ENCODE measurements around the gene LRIT2.

Gene LRIT2

DNA sequence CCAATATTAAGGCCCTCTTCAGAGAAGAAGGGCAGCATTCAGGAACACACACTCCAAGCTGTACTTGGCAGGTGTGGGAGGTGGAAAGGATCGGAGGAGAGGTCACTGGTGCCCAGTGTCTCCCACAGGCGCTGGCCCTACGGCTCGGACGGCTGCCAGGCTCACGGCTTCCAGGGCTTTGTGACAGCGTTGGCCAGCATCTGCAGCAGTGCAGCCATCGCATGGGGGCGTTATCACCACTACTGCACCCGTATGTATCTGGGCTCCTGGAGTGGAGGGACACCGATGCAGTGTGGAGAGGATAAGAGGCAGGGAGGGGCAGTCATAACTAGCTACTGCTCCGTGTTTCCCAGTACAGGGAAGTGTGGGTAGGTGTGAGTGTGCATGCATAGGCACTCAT is 23.4 kb upstream of the LRIT2 start:
- H3K4me3 ChIP-seq (ENCODE audit: low read depth, low read length), result no peak overlapping the region
- ChIA-PET CTCF (interaction anchor here (0.6 kb wide), 1 partner anchor 48 kb away, joined by 3 read pairs; no protein-coding TSS in a partner anchor), POLR2A (no interaction called here)
- TF ChIP-seq ZNF423 (tag by site-specific recombination; IDR thresholded peaks at IDR 0.05) (no peak), SP7 (tag by site-specific recombination; IDR thresholded peaks at IDR 0.05) (no peak), OVOL3 (tag by site-specific recombination; IDR thresholded peaks at IDR 0.05) (no peak), PRDM1 (tag by site-specific recombination; IDR thresholded peaks at IDR 0.05) (no peak), ZNF658 (tag by site-specific recombination; IDR thresholded peaks at IDR 0.05) (no peak), ZIC2 (tag by site-specific recombination; IDR thresholded peaks at IDR 0.05) (no peak), ZNF777 (tag by site-specific recombination; IDR thresholded peaks at IDR 0.05; ENCODE audit: borderline replicate concordance) (no peak), ZNF211 (tag by site-specific recombination; IDR thresholded peaks at IDR 0.05; ENCODE audit: low read depth) (no peak)
- TF ChIP-seq, protein P1, sequence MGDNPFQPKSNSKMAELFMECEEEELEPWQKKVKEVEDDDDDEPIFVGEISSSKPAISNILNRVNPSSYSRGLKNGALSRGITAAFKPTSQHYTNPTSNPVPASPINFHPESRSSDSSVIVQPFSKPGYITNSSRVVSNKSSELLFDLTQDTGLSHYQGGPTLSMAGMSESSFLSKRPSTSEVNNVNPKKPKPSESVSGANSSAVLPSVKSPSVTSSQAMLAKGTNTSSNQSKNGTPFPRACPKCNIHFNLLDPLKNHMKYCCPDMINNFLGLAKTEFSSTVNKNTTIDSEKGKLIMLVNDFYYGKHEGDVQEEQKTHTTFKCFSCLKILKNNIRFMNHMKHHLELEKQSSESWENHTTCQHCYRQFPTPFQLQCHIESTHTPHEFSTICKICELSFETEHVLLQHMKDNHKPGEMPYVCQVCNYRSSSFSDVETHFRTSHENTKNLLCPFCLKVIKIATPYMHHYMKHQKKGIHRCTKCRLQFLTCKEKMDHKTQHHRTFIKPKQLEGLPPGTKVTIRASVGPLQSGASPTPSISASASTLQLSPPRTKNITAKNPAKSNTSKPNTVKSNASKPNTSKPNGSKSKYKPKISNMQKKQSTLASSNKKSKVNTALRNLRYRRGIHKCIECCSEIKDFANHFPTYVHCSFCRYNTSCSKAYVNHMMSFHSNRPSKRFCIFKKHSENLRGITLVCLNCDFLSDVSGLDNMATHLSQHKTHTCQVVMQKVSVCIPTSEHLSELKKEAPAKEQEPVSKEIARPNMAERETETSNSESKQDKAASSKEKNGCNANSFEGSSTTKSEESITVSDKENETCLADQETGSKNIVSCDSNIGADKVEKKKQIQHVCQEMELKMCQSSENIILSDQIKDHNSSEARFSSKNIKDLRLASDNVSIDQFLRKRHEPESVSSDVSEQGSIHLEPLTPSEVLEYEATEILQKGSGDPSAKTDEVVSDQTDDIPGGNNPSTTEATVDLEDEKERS (tag by site-specific recombination; IDR thresholded peaks at IDR 0.05), result no peak
- no peak overlapping the region for H3K27ac ChIP-seq (ENCODE audit: extremely low read depth, low read depth, low read length)
- H3K36me3 ChIP-seq (ENCODE audit: control insufficient read depth in 2 of 2, insufficient read depth in 1 of 2, low read length in 2 of 2), result no peaks in the 10 kb centered on the region
- no peaks in the 10 kb centered on the region for H3K4me1 ChIP-seq (ENCODE audit: control insufficient read depth, insufficient read depth, low read length)
- no peaks in the 10 kb centered on the region for H3K9me3 ChIP-seq (ENCODE audit: control insufficient read depth, insufficient read depth, low read depth, low read length)

DNA sequence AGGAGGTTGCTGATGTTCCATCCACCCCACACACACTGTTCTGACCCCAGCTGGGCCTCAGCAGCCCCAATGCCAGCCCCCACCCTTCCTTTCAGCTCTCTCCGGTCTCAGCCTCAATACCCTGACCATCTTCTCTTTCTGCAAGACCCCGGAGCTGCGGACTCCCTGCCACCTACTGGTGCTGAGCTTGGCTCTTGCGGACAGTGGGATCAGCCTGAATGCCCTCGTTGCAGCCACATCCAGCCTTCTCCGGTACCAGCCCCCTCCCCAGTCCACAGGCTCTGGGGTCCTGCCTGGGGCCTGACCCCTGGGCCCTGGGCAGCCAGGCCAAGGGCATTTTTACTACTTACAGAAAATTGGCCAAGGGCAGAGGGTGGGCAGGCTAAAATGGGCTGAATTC is 22.2 kb upstream of the LRIT2 start:
- Histone ChIP-seq H3K4me3 (ENCODE audit: low read depth, low read length) (no peak overlapping the region), H3K4me1 (ENCODE audit: control insufficient read depth, insufficient read depth, low read length) (no peaks in the 10 kb centered on the region), H3K27ac (ENCODE audit: extremely low read depth, low read depth, low read length) (no peak overlapping the region), H3K36me3 (ENCODE audit: control insufficient read depth in 2 of 2, insufficient read depth in 1 of 2, low read length in 2 of 2) (no peaks in the 10 kb centered on the region), H3K9me3 (ENCODE audit: control insufficient read depth, insufficient read depth, low read depth, low read length) (no peaks in the 10 kb centered on the region)
- POLR2A ChIA-PET, result no interaction called here
- CTCF ChIA-PET, result no interaction called here
- TF ChIP-seq ZNF544 (tag by site-specific recombination; IDR thresholded peaks at IDR 0.05) (no peak), ZNF394 (tag by site-specific recombination; IDR thresholded peaks at IDR 0.05; ENCODE audit: borderline replicate concordance) (no peak), ZNF324 (tag by site-specific recombination; IDR thresholded peaks at IDR 0.05) (no peak), ZNF266 (tag by site-specific recombination; IDR thresholded peaks at IDR 0.05; ENCODE audit: low read depth) (no peak), ZNF23 (tag by site-specific recombination; IDR thresholded peaks at IDR 0.05; ENCODE audit: borderline replicate concordance) (no peak), ZNF521 (tag by site-specific recombination; IDR thresholded peaks at IDR 0.05) (no peak), GLI2 (tag by site-specific recombination; IDR thresholded peaks at IDR 0.05; ENCODE audit: borderline replicate concordance, low read depth) (no peak), ZSCAN30 (tag by site-specific recombination; IDR thresholded peaks at IDR 0.05) (no peak), ZNF24 (tag by site-specific recombination; IDR thresholded peaks at IDR 0.05) (no peak), EGR2 (tag by site-specific recombination; IDR thresholded peaks at IDR 0.05; ENCODE audit: low read depth) (no peak), ZNF624 (tag by site-specific recombination; IDR thresholded peaks at IDR 0.05) (no peak), ZNF473 (tag by site-specific recombination; IDR thresholded peaks at IDR 0.05) (no peak), ZNF560 (tag by site-specific recombination; IDR thresholded peaks at IDR 0.05; ENCODE audit: borderline replicate concordance) (no peak)
- TF ChIP-seq, protein P2, sequence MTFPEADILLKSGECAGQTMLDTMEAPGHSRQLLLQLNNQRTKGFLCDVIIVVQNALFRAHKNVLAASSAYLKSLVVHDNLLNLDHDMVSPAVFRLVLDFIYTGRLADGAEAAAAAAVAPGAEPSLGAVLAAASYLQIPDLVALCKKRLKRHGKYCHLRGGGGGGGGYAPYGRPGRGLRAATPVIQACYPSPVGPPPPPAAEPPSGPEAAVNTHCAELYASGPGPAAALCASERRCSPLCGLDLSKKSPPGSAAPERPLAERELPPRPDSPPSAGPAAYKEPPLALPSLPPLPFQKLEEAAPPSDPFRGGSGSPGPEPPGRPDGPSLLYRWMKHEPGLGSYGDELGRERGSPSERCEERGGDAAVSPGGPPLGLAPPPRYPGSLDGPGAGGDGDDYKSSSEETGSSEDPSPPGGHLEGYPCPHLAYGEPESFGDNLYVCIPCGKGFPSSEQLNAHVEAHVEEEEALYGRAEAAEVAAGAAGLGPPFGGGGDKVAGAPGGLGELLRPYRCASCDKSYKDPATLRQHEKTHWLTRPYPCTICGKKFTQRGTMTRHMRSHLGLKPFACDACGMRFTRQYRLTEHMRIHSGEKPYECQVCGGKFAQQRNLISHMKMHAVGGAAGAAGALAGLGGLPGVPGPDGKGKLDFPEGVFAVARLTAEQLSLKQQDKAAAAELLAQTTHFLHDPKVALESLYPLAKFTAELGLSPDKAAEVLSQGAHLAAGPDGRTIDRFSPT (tag by site-specific recombination; IDR thresholded peaks at IDR 0.05), result no peak
- TF ChIP-seq, protein P3, sequence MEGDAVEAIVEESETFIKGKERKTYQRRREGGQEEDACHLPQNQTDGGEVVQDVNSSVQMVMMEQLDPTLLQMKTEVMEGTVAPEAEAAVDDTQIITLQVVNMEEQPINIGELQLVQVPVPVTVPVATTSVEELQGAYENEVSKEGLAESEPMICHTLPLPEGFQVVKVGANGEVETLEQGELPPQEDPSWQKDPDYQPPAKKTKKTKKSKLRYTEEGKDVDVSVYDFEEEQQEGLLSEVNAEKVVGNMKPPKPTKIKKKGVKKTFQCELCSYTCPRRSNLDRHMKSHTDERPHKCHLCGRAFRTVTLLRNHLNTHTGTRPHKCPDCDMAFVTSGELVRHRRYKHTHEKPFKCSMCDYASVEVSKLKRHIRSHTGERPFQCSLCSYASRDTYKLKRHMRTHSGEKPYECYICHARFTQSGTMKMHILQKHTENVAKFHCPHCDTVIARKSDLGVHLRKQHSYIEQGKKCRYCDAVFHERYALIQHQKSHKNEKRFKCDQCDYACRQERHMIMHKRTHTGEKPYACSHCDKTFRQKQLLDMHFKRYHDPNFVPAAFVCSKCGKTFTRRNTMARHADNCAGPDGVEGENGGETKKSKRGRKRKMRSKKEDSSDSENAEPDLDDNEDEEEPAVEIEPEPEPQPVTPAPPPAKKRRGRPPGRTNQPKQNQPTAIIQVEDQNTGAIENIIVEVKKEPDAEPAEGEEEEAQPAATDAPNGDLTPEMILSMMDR (tag by site-specific recombination; IDR thresholded peaks at IDR 0.05), result no peak
- TF ChIP-seq, protein P4, sequence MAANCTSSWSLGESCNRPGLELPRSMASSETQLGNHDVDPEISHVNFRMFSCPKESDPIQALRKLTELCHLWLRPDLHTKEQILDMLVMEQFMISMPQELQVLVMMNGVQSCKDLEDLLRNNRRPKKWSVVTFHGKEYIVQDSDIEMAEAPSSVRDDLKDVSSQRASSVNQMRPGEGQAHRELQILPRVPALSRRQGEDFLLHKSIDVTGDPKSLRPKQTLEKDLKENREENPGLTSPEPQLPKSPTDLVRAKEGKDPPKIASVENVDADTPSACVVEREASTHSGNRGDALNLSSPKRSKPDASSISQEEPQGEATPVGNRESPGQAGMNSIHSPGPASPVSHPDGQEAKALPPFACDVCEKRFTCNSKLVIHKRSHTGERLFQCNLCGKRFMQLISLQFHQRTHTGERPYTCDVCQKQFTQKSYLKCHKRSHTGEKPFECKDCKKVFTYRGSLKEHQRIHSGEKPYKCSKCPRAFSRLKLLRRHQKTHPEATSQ (tag by site-specific recombination; IDR thresholded peaks at IDR 0.05), result no peak
